GM12878 (cell line): Measurements from ENCODE around the gene KIF22. TPM values are rescaled to one million over a fixed set of nuclear protein-coding genes. Genes with fewer than 3 reads are reported as not detected.

Experiments used
- ATAC-seq: fragments of 200-7000 bp; cut with Tn5 transposase; 3 replicates; pipeline ENCODE4 v1.9.1; 2020; ENCODE audit warnings: mild to moderate bottlenecking, moderate library complexity
- BruUV-seq: library from RNA; stranded (reverse); fragments of 400-500 nt; replicated peaks from 2 replicates; lab custom pipeline; 2021; lab: Mats Ljungman, UMichigan
- CTCF ChIA-PET: fragments of 300-600 bp; sonication (Branson Sonifier 250); formaldehyde crosslinking; extraction: SDS; loops from one replicate; lab custom pipeline; 2021; ENCODE audit warnings: inconsistent platforms; lab: Yijun Ruan, JAX
- POLR2A ChIA-PET: fragments of 350-600 bp; formaldehyde crosslinking; extraction: SDS; loops from one replicate; lab custom pipeline; 2021; ENCODE audit warnings: inconsistent platforms; lab: Charles Lee
- RAD21 ChIA-PET: fragments of 300-600 bp; sonication (Branson Sonifier 250); formaldehyde crosslinking; loops from one replicate; lab custom pipeline; 2023; ENCODE audit warnings: antibody characterized with exemption; ENCODE audit not compliant: unreplicated experiment; lab: Charles Lee
- SMC1A ChIA-PET: fragments of 300-600 bp; sonication (Branson Sonifier 250); formaldehyde crosslinking; loops from one replicate; lab custom pipeline; 2023; ENCODE audit not compliant: unreplicated experiment, uncharacterized antibody; lab: Charles Lee
- DNase-seq: peaks from one replicate; pipeline ENCODE4 v3.0.0-alpha.2; 2011; ENCODE audit warnings: low read depth, low spot score
- FAIRE-seq: peaks from 3 replicates; lab custom pipeline; 2011; peaks lifted over from hg19 to GRCh38; lab: Jason Lieb, UNC
- H2AFZ ChIP-seq: 2 replicates; pipeline ENCODE4 v1.6.0; 2011; ENCODE audit warnings: low read depth, low read length, control low read depth; ENCODE audit not compliant: control insufficient read depth
- H3K27ac ChIP-seq: 2 replicates; pipeline ENCODE4 v1.5.1; 2011; ENCODE audit warnings: control low read depth; ENCODE audit not compliant: control insufficient read depth, insufficient read depth
- H3K27me3 ChIP-seq, 2 experiments: replicated peaks in 1 of 2; 2 replicates each; pipeline versions ENCODE4 v1.6.0 to v1.6.1; 2011; ENCODE audit warnings: low read length in 1 of 2; ENCODE audit not compliant: control insufficient read depth in 2 of 2, insufficient read depth in 2 of 2
- H3K36me3 ChIP-seq, 2 experiments: 2 replicates each; pipeline ENCODE4 v1.5.1; 2011; ENCODE audit warnings: low read length in 1 of 2; ENCODE audit not compliant: control insufficient read depth in 2 of 2, insufficient read depth in 2 of 2
- H3K4me1 ChIP-seq: 2 replicates; pipeline ENCODE4 v1.6.1; 2011; ENCODE audit warnings: mild to moderate bottlenecking, low read length, moderate library complexity, mixed read lengths; ENCODE audit not compliant: control insufficient read depth, insufficient read depth
- H3K4me2 ChIP-seq: 2 replicates; pipeline ENCODE4 v1.6.0; 2011; ENCODE audit warnings: control low read depth; ENCODE audit not compliant: control insufficient read depth, insufficient read depth
- H3K4me3 ChIP-seq: fragments of 200-600 bp; sonication (generic); 2 replicates; pipeline ENCODE4 v1.5.1; 2016
- H3K79me2 ChIP-seq: 2 replicates; pipeline ENCODE4 v1.6.0; 2011; ENCODE audit warnings: low read length; ENCODE audit not compliant: control insufficient read depth, insufficient read depth
- H3K9ac ChIP-seq: 2 replicates; pipeline ENCODE4 v1.8.0; 2011; ENCODE audit warnings: low read length, control low read depth, mixed read lengths; ENCODE audit not compliant: control insufficient read depth, insufficient read depth
- H3K9me3 ChIP-seq: replicated peaks from 3 replicates; pipeline ENCODE4 v1.5.1; 2011; ENCODE audit warnings: mild to moderate bottlenecking, low read length; ENCODE audit not compliant: control insufficient read depth, insufficient read depth
- H4K20me1 ChIP-seq: 2 replicates; pipeline ENCODE4 v1.6.0; 2011; ENCODE audit not compliant: control insufficient read depth, insufficient read depth
- ATF7 ChIP-seq: fragments of 450-650 bp; IDR thresholded peaks from 2 replicates; pipeline ENCODE4 v1.6.1; 2016; ENCODE audit warnings: low read depth, mild to moderate bottlenecking
- ESRRA ChIP-seq: IDR thresholded peaks from 2 replicates; pipeline ENCODE4 v1.6.1; 2012; ENCODE audit warnings: mild to moderate bottlenecking, low read length, improper control_type of control experiment
- HDGF ChIP-seq: fragments of 450-650 bp; IDR thresholded peaks from 2 replicates; pipeline ENCODE4 v1.6.1; 2016; ENCODE audit warnings: antibody characterized with exemption
- HSF1 ChIP-seq: fragments of 150-350 bp; IDR thresholded peaks from 2 replicates; pipeline ENCODE4 v1.6.1; 2014; ENCODE audit warnings: mild to moderate bottlenecking, low read depth, low read length
- JUNB ChIP-seq: IDR thresholded peaks from 2 replicates; pipeline ENCODE4 v1.6.1; 2016; ENCODE audit warnings: antibody characterized with exemption, mild to moderate bottlenecking
- NFIC ChIP-seq: IDR thresholded peaks from 2 replicates; pipeline ENCODE4 v1.6.1; 2012; ENCODE audit warnings: low read depth, mild to moderate bottlenecking, inconsistent platforms, low read length, moderate library complexity
- PAX5 ChIP-seq: IDR thresholded peaks from 2 replicates; pipeline ENCODE4 v1.6.1; 2011; ENCODE audit warnings: low read depth, low read length, borderline replicate concordance
- PML ChIP-seq: IDR thresholded peaks from 2 replicates; pipeline ENCODE4 v1.6.1; 2012; ENCODE audit warnings: low read length, inconsistent platforms
- POLR2A ChIP-seq: IDR thresholded peaks from 2 replicates; pipeline ENCODE4 v1.6.1; 2011; ENCODE audit warnings: low read depth, mild to moderate bottlenecking, low read length
- POLR2AphosphoS5 ChIP-seq: IDR thresholded peaks from 2 replicates; pipeline ENCODE4 v1.6.1; 2011; ENCODE audit warnings: mild to moderate bottlenecking, low read length, inconsistent platforms
- RAD51 ChIP-seq: fragments of 450-650 bp; IDR thresholded peaks from 2 replicates; pipeline ENCODE4 v1.6.1; 2016; ENCODE audit warnings: moderate library complexity, mild to moderate bottlenecking, inconsistent platforms
- RELB ChIP-seq: fragments of 450-650 bp; IDR thresholded peaks from 2 replicates; pipeline ENCODE4 v1.6.1; 2017; ENCODE audit warnings: low read depth, mild to moderate bottlenecking, moderate library complexity
- SPI1 ChIP-seq: IDR thresholded peaks from 2 replicates; pipeline ENCODE4 v1.6.1; 2011; ENCODE audit warnings: low read depth, mild to moderate bottlenecking, low read length, moderate library complexity, borderline replicate concordance; ENCODE audit not compliant: insufficient read depth
- SREBF2 ChIP-seq: IDR thresholded peaks from 2 replicates; pipeline ENCODE4 v1.6.1; 2012; ENCODE audit warnings: mild to moderate bottlenecking, low read length
- TCF3 ChIP-seq: IDR thresholded peaks from 2 replicates; pipeline ENCODE4 v1.6.1; 2012; ENCODE audit warnings: low read depth, mild to moderate bottlenecking, low read length, borderline replicate concordance; ENCODE audit not compliant: insufficient read depth
- YBX1 ChIP-seq: fragments of 450-650 bp; IDR thresholded peaks from 2 replicates; pipeline ENCODE4 v1.6.1; 2016; ENCODE audit warnings: antibody characterized with exemption
- ZSCAN29 ChIP-seq: fragments of 450-650 bp; IDR thresholded peaks from 2 replicates; pipeline ENCODE4 v1.6.1; 2017; ENCODE audit warnings: mild to moderate bottlenecking, moderate library complexity
- WGBS: methylation state at CpG from one replicate; pipeline ENCODE4 v1.1.6; 2016; ENCODE audit warnings: low lambda C conversion rate; ENCODE audit not compliant: insufficient replicate concordance, insufficient coverage; ENCODE audit errors: missing lambda C conversion rate; 5-methylcytosine and 5-hydroxymethylcytosine counted together
- in situ Hi-C: fragments of 300-500 bp; cut with MboI; formaldehyde crosslinking; loops from 9 replicates; pipeline ENCODE4 v1.14.3; 2018; ENCODE audit warnings: mixed read lengths
- intact Hi-C: fragments of 100-400 bp; cut with micrococcal nuclease; formaldehyde crosslinking; loops from one replicate; pipeline ENCODE4 v1.14.2; 2022; ENCODE audit not compliant: unreplicated experiment
- polyA plus RNA-seq, 11 experiments: library from polyadenylated mRNA; depleted of rRNA in 4 of 11; unstranded in 6 of 11; stranded (reverse) in 5 of 11; fragments of >200 nt; fragmentation: Nextera tagmentation in 4 of 11; fragmentation: Illumina TruSeq in 1 of 11; extraction: Ambion mirVana in 4 of 11; extraction: Trizol in 1 of 11; gene quantifications; 1 replicate in 1 of 11; 2 replicates in 10 of 11; pipeline versions ENCODE4 v1.2.1 to v1.2.3, GENCODE V29; 2011 to 2016; ENCODE audit warnings: inconsistent platforms in 2 of 11, missing spikeins in 2 of 11, low read depth in 1 of 11
- total RNA-seq, 4 experiments: library from RNA; depleted of rRNA in 3 of 4; stranded (reverse); fragments of >200 nt in 3 of 4; fragmentation: Illumina TruSeq in 1 of 4; extraction: Trizol in 1 of 4; gene quantifications; 2 replicates each; pipeline versions ENCODE4 v1.2.1 to v1.2.3, GENCODE V29; 2013 to 2021
- TF ChIP-seq, protein P1 (sequence below): fragments of 450-650 bp; IDR thresholded peaks from 2 replicates; pipeline ENCODE4 v1.6.1; 2017; ENCODE audit warnings: antibody characterized with exemption, mild to moderate bottlenecking, moderate library complexity

KIF22 gene
- total and polyA plus RNA-seq, 10 of the 15 experiments (the other 5 are each of a cell fraction or from before 2014, with no cell fraction given): 7.6 to 158 (median 132) TPM

GRCh38 chr16:29818082-29818481 is 27.5 kb downstream of the KIF22 start:
- H3K9me3 ChIP-seq: no peaks in the 10 kb centered on the region
- H3K9ac ChIP-seq: no peak overlapping the region
- H3K4me3 ChIP-seq: 0 out of 2 replicates have a peak overlapping the region, but pooled peaks have one; percentile 99
- FAIRE-seq (no peak), ATAC-seq (no peak), DNase-seq (no peak)
- ChIA-PET SMC1A (interaction anchor here (0.7 to 7.8 kb wide), 9 partner anchors 10 to 138 kb away, joined by 3 to 48 read pairs (median 3); no protein-coding TSS in a partner anchor), CTCF (interaction anchor here (0.5 to 8.3 kb wide), 8 partner anchors 10 to 156 kb away, joined by 3 to 99 read pairs (median 5); partner anchors contain the start of genes KIF22 and TAOK2), POLR2A (interaction anchor here (0.5 to 5.5 kb wide), 8 partner anchors 8 to 220 kb away, joined by 3 to 40 read pairs (median 3); partner anchors contain the start of gene MAZ), RAD21 (interaction anchor here (1.0 to 7.9 kb wide), 2 partner anchors 11 to 30 kb away, joined by 6 to 51 read pairs; no protein-coding TSS in a partner anchor)
- BruUV-seq: no TSS peak
- no peaks in the 10 kb centered on the region for H3K27me3 ChIP-seq
- peaks cover 17% of the 10 kb centered on the region for H3K4me1 ChIP-seq
- H3K4me2 ChIP-seq: peak overlapping the region; percentile 89; the same call in 1 of the 2 replicates
- peaks cover 46% of the 10 kb centered on the region for H3K79me2 ChIP-seq
- peaks cover 0 to 2% of the 10 kb centered on the region in 2 experiments; a peak in 1 of 4 replicates for H3K36me3 ChIP-seq
- H4K20me1 ChIP-seq: no peaks in the 10 kb centered on the region
- TF ChIP-seq RELB: no peak
- TF ChIP-seq ESRRA: no peak
- no peak for TF ChIP-seq ATF7
- TF ChIP-seq POLR2AphosphoS5: no peak
- TF ChIP-seq NFIC: no peak
- TF ChIP-seq RAD51: no peak
- TF ChIP-seq TCF3: no peak
- no peak for TF ChIP-seq JUNB
- TF ChIP-seq YBX1: no peak
- TF ChIP-seq, protein P1, sequence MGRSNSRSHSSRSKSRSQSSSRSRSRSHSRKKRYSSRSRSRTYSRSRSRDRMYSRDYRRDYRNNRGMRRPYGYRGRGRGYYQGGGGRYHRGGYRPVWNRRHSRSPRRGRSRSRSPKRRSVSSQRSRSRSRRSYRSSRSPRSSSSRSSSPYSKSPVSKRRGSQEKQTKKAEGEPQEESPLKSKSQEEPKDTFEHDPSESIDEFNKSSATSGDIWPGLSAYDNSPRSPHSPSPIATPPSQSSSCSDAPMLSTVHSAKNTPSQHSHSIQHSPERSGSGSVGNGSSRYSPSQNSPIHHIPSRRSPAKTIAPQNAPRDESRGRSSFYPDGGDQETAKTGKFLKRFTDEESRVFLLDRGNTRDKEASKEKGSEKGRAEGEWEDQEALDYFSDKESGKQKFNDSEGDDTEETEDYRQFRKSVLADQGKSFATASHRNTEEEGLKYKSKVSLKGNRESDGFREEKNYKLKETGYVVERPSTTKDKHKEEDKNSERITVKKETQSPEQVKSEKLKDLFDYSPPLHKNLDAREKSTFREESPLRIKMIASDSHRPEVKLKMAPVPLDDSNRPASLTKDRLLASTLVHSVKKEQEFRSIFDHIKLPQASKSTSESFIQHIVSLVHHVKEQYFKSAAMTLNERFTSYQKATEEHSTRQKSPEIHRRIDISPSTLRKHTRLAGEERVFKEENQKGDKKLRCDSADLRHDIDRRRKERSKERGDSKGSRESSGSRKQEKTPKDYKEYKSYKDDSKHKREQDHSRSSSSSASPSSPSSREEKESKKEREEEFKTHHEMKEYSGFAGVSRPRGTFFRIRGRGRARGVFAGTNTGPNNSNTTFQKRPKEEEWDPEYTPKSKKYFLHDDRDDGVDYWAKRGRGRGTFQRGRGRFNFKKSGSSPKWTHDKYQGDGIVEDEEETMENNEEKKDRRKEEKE: no peak
- TF ChIP-seq HDGF: no peak
- TF ChIP-seq PML: no peak
- TF ChIP-seq POLR2A: no peak
- no peak for TF ChIP-seq PAX5
- no peak for TF ChIP-seq SREBF2
- TF ChIP-seq HSF1: no peak
- no peak for TF ChIP-seq SPI1
- TF ChIP-seq ZSCAN29: no peak
- intact Hi-C loops (loop anchor here (5.0 kb wide), 1 partner anchor 204 kb away; the partner anchor contains the start of gene C16orf92), in situ Hi-C loops (loop anchor here (5.0 kb wide), 1 partner anchor 216 kb away; no protein-coding TSS in a partner anchor)
- WGBS: 100% methylated on average over 4 of the region's 4 CpGs
- no peak overlapping the region for H2AFZ ChIP-seq
- H3K27ac ChIP-seq: no peak overlapping the region
